ENCODE data around the gene CEP72.

Gene CEP72

DNA sequence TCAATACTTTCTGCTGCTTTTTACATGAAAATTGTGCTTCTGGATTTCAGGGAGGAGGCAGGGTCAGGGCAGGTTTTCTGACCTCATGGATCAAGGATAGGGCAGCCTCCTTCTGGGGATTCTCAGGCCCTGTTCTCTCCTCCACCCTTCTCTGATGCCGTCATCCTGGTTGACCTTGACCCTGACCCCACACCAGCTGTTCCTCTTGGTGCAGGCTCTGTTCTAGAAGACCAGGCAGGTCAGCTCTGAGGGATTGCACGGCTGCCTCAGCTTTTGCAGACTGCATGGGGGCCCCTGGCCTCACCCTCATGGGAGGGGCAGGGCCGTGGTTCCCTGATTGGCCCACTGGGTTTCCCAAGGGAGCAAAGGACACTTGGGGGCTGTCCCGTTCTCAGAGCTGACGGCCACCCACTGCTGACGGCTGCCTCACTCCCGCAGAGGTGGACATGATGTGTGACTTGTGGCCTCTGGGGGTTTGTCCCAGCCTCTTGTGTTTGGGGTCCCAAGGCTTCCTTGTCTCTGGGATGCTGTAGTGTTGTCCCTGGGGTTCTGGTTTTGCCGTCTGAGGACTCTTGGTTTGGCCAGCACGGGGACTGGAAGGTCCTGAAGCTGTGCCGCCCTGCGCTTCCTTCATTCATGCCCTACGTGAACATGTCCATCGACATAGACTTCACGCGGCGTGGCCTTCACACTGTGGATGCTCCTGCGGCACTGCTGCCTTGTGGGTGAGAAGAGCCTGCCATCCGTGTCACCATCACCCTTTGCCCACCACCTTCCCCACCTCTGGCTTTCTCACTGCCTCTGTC lies 34.5 kb downstream of the CEP72 start:
- Histone ChIP-seq H3K36me3 (ENCODE audit: control insufficient read depth, insufficient read depth, low read length) (peaks cover 6% of the 10 kb centered on the region), H3K9ac (ENCODE audit: low read length) (no peak overlapping the region), H3K9me3 (ENCODE audit: control insufficient read depth, low read length) (no peaks in the 10 kb centered on the region), H3K4me1 (ENCODE audit: control insufficient read depth, insufficient read depth, low read length) (no peaks in the 10 kb centered on the region), H3K4me3 (ENCODE audit: low read length) (no peak overlapping the region), H3K27me3 (ENCODE audit: control insufficient read depth, insufficient read depth, low read length) (no peaks in the 10 kb centered on the region)

GRCh38 chr5:647311-647710 lies 35.2 kb downstream of the CEP72 start:
- Histone ChIP-seq H3K4me1 (ENCODE audit: control insufficient read depth, insufficient read depth, low read length) (no peaks in the 10 kb centered on the region), H3K4me3 (ENCODE audit: low read length) (no peak overlapping the region), H3K9ac (ENCODE audit: low read length) (no peak overlapping the region), H3K9me3 (ENCODE audit: control insufficient read depth, low read length) (no peaks in the 10 kb centered on the region), H3K27me3 (ENCODE audit: control insufficient read depth, insufficient read depth, low read length) (no peaks in the 10 kb centered on the region), H3K36me3 (ENCODE audit: control insufficient read depth, insufficient read depth, low read length) (peaks cover 6% of the 10 kb centered on the region)

DNA sequence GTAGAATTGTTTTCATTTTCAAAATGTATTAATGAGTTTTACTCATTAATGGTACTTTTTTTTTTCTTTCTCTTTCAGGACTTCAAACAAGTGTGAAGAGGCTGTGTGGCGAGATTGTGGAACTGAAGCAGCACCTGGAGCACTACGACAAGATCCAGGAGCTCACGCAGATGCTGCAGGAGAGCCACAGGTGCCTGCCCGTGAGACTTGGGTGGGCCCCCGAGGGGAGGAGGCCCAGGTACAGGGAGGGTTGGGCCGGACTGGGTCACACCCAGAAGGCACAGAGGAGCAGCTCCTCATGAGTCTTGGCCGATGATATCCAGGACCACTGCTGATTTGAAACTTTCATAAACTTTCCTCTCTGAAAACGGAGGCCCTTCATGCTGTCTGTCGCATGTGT lies 35.6 kb downstream of the CEP72 start:
- Histone ChIP-seq H3K9me3 (ENCODE audit: control insufficient read depth, low read length) (no peaks in the 10 kb centered on the region), H3K4me3 (ENCODE audit: low read length) (no peak overlapping the region), H3K4me1 (ENCODE audit: control insufficient read depth, insufficient read depth, low read length) (no peaks in the 10 kb centered on the region), H3K36me3 (ENCODE audit: control insufficient read depth, insufficient read depth, low read length) (peaks cover 6% of the 10 kb centered on the region), H3K9ac (ENCODE audit: low read length) (no peak overlapping the region), H3K27me3 (ENCODE audit: control insufficient read depth, insufficient read depth, low read length) (no peaks in the 10 kb centered on the region)

DNA sequence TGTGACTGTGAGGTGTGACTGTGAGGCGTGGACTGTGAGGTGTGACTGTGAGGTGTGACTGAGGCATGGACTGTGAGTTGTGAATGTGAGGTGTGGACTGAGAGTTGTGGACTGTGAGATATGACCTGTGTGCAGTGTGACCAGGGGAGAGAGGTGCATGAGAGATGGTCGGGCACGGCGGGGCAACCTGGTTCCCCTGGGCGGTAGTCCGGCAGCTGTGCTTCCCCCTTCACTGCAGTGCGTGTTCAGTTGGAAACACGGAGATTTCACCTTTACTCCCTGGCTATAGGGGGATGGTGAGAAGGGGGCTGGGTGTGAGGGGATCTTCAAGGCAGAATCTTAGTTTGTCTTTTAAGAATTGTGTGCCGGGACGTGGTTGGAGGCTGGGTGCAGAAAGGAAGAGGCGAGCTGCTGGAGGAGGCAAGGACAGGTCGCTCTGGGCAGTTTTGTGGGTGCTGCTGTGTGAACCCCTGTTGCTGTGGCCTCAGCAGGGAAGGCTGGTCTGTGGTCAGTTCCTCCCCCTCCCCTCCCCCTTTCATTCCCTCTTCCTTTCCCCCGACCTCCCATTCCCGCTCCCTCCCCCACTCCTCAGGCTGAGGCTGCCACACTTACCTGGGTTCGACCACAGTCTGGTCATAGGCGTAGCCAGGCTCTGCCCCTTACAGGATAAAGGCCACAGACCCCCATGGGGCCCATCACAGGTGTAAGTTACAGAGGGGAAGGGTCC lies 39.3 kb downstream of the CEP72 start:
- Histone ChIP-seq H3K9me3 (ENCODE audit: control insufficient read depth, low read length) (no peaks in the 10 kb centered on the region), H3K36me3 (ENCODE audit: control insufficient read depth, insufficient read depth, low read length) (peaks cover 6% of the 10 kb centered on the region), H3K9ac (ENCODE audit: low read length) (no peak overlapping the region), H3K4me3 (ENCODE audit: low read length) (no peak overlapping the region), H3K4me1 (ENCODE audit: control insufficient read depth, insufficient read depth, low read length) (no peaks in the 10 kb centered on the region), H3K27me3 (ENCODE audit: control insufficient read depth, insufficient read depth, low read length) (no peaks in the 10 kb centered on the region)

GRCh38 chr5:652023-652515 lies 39.9 kb downstream of the CEP72 start:
- H3K4me3 ChIP-seq (ENCODE audit: low read length): no peak overlapping the region
- H3K4me1 ChIP-seq (ENCODE audit: control insufficient read depth, insufficient read depth, low read length): no peaks in the 10 kb centered on the region
- no peaks in the 10 kb centered on the region for H3K27me3 ChIP-seq (ENCODE audit: control insufficient read depth, insufficient read depth, low read length)
- no peak overlapping the region for H3K9ac ChIP-seq (ENCODE audit: low read length)
- H3K36me3 ChIP-seq (ENCODE audit: control insufficient read depth, insufficient read depth, low read length): peaks cover 1% of the 10 kb centered on the region
- H3K9me3 ChIP-seq (ENCODE audit: control insufficient read depth, low read length): no peaks in the 10 kb centered on the region

- no peaks in the 10 kb centered on the region for H3K36me3 ChIP-seq (ENCODE audit: control insufficient read depth, insufficient read depth, low read length)
- no peaks in the 10 kb centered on the region for H3K27me3 ChIP-seq (ENCODE audit: control insufficient read depth, insufficient read depth, low read length)
- no peaks in the 10 kb centered on the region for H3K9me3 ChIP-seq (ENCODE audit: control insufficient read depth, low read length)
- H3K9ac ChIP-seq (ENCODE audit: low read length): no peak overlapping the region
- no peak overlapping the region for H3K4me3 ChIP-seq (ENCODE audit: low read length)
- H3K4me1 ChIP-seq (ENCODE audit: control insufficient read depth, insufficient read depth, low read length): no peaks in the 10 kb centered on the region
Observed at GRCh38 chr5:652773-653350, 40.7 kb downstream of the CEP72 start.

DNA sequence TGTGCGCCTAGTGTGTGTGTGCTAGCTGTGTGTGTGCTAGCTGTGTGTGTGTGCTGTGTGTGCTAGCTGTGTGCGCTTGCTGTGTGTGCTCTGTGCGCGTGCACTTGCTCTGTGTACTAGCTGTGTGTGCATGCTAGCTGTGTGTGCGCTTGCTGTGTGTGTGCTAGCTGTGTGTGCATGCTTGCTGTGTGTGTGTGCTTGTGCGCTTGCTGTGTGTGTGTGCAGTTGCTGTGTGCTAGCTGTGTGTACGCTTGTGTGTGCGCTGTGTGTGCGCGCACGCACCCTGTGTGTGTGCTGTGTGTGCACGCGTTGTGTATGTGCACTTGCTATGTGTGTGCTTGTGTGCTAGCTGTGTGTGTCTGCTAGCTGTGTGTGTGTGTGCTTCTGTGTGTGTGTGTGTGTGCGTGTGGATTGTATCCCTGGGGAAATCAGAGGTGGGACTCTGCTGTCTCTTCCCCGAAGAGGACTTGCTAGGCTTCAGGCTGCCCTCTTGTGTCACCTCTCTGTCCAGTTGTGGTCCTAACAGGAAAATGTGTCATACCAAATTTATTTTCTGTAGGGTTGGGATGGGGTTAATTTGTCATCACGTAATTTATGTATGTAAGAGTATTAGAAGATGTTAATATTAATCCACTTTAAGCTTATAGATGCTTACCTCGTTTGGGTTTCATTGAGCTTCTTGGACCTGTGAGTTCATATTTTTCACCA lies 42.1 kb downstream of the CEP72 start:
- H3K36me3 ChIP-seq (ENCODE audit: control insufficient read depth, insufficient read depth, low read length): no peaks in the 10 kb centered on the region
- no peaks in the 10 kb centered on the region for H3K9me3 ChIP-seq (ENCODE audit: control insufficient read depth, low read length)
- no peak overlapping the region for H3K9ac ChIP-seq (ENCODE audit: low read length)
- no peaks in the 10 kb centered on the region for H3K27me3 ChIP-seq (ENCODE audit: control insufficient read depth, insufficient read depth, low read length)
- no peaks in the 10 kb centered on the region for H3K4me1 ChIP-seq (ENCODE audit: control insufficient read depth, insufficient read depth, low read length)
- no peak overlapping the region for H3K4me3 ChIP-seq (ENCODE audit: low read length)

- no peaks in the 10 kb centered on the region for H3K27me3 ChIP-seq (ENCODE audit: control insufficient read depth, insufficient read depth, low read length)
- no peaks in the 10 kb centered on the region for H3K4me1 ChIP-seq (ENCODE audit: control insufficient read depth, insufficient read depth, low read length)
- no peak overlapping the region for H3K4me3 ChIP-seq (ENCODE audit: low read length)
- H3K36me3 ChIP-seq (ENCODE audit: control insufficient read depth, insufficient read depth, low read length): peaks cover 3% of the 10 kb centered on the region
- H3K9ac ChIP-seq (ENCODE audit: low read length): no peak overlapping the region
- no peaks in the 10 kb centered on the region for H3K9me3 ChIP-seq (ENCODE audit: control insufficient read depth, low read length)
Observed at GRCh38 chr5:655406-655805, 43.3 kb downstream of the CEP72 start.

- Histone ChIP-seq H3K36me3 (ENCODE audit: control insufficient read depth, insufficient read depth, low read length) (peaks cover 12% of the 10 kb centered on the region), H3K4me3 (ENCODE audit: low read length) (no peak overlapping the region), H3K9ac (ENCODE audit: low read length) (no peak overlapping the region), H3K9me3 (ENCODE audit: control insufficient read depth, low read length) (no peaks in the 10 kb centered on the region), H3K27me3 (ENCODE audit: control insufficient read depth, insufficient read depth, low read length) (no peaks in the 10 kb centered on the region), H3K4me1 (ENCODE audit: control insufficient read depth, insufficient read depth, low read length) (no peaks in the 10 kb centered on the region)
Observed at GRCh38 chr5:657570-657969, 45.4 kb downstream of the CEP72 start.

DNA sequence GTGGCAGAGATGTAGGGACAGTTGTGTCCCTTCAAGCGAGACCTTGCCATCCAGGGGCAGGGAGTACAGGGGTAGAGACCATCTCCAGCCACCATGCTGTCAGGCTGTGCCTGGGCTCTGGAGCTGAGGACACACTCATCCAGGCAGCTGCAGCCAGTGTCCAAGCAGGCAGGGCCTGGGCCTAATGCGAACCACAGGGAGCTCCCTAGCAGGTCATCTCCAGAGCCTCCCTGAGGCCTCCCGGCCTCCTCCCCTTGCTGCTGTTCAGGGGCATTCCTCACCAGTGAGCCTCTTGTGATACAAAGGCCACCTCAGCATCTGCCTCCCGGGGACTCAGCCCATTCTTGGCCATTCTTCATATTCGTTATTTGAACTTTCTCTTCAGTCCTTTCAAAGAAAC lies 46.0 kb downstream of the CEP72 start:
- Histone ChIP-seq H3K4me3 (ENCODE audit: low read length) (no peak overlapping the region), H3K36me3 (ENCODE audit: control insufficient read depth, insufficient read depth, low read length) (peaks cover 14% of the 10 kb centered on the region), H3K4me1 (ENCODE audit: control insufficient read depth, insufficient read depth, low read length) (peaks cover 2% of the 10 kb centered on the region), H3K9me3 (ENCODE audit: control insufficient read depth, low read length) (no peaks in the 10 kb centered on the region), H3K27me3 (ENCODE audit: control insufficient read depth, insufficient read depth, low read length) (no peaks in the 10 kb centered on the region), H3K9ac (ENCODE audit: low read length) (no peak overlapping the region)

- H3K36me3 ChIP-seq (ENCODE audit: control insufficient read depth, insufficient read depth, low read length): peaks cover 14% of the 10 kb centered on the region
- peaks cover 17% of the 10 kb centered on the region for H3K4me1 ChIP-seq (ENCODE audit: control insufficient read depth, insufficient read depth, low read length)
- no peaks in the 10 kb centered on the region for H3K27me3 ChIP-seq (ENCODE audit: control insufficient read depth, insufficient read depth, low read length)
- no peak overlapping the region for H3K9ac ChIP-seq (ENCODE audit: low read length)
- H3K9me3 ChIP-seq (ENCODE audit: control insufficient read depth, low read length): no peaks in the 10 kb centered on the region
- H3K4me3 ChIP-seq (ENCODE audit: low read length): no peak overlapping the region
Observed at GRCh38 chr5:659496-660263, 47.5 kb downstream of the CEP72 start.

All from mucosa of stomach (tissue), 1 donor.